Body of pancreas (tissue), 4 donors: Measurements from ENCODE around the gene ADARB1. TPM values are rescaled to one million over a fixed set of nuclear protein-coding genes. Genes with fewer than 3 reads are reported as not detected.
A peak's percentile ranks its signal among the peaks of the same experiment; 100 is the strongest.

Experiments
- ATAC-seq: fragments of 150-250 bp; one replicate; pipeline ENCODE4 v1.9.1; 2016
- DNase-seq, 4 donors: peaks; one replicate each; pipeline ENCODE4 v3.0.0-alpha.2; 2019
- H3K27ac ChIP-seq, 4 donors: fragments of 200-600 bp; sonication (generic); 1 replicate in 3 of 4; 2 replicates in 1 of 4; pipeline versions ENCODE4 v1.5.1 to v1.6.1; 2016 to 2019; ENCODE audit warnings: mild to moderate bottlenecking in 1 of 4, mixed read lengths in 1 of 4, moderate library complexity in 1 of 4
- H3K27me3 ChIP-seq, 2 donors: fragments of 200-600 bp; sonication (generic); one replicate each; pipeline ENCODE4 v1.6.0; 2016; ENCODE audit warnings: mild to moderate bottlenecking in 1 of 2
- H3K36me3 ChIP-seq, 2 donors: fragments of 200-600 bp; sonication (generic); replicated peaks in 1 of 2; 2 replicates each; pipeline ENCODE4 v1.5.1; 2016; ENCODE audit warnings: low read depth in 2 of 2; ENCODE audit not compliant: insufficient read depth in 1 of 2
- H3K4me1 ChIP-seq: fragments of 200-600 bp; sonication (generic); one replicate; pipeline ENCODE4 v1.6.0; 2016
- H3K4me3 ChIP-seq, 2 donors: fragments of 200-600 bp; sonication (generic); 1 replicate in 1 of 2; 2 replicates in 1 of 2; pipeline ENCODE4 v1.5.1; 2016 to 2019
- H3K9me3 ChIP-seq, 3 donors: fragments of 200-600 bp; sonication (generic); 1 replicate in 2 of 3; 2 replicates in 1 of 3; pipeline ENCODE4 v1.5.1; 2016
- POLR2A ChIP-seq, 3 donors: fragments of 450-650 bp; IDR thresholded peaks; one replicate each; pipeline ENCODE4 v1.6.1; 2016; ENCODE audit warnings: antibody characterized with exemption in 3 of 3, mild to moderate bottlenecking in 2 of 3
- WGBS, 2 donors: methylation state at CpG; one replicate each; pipeline ENCODE4 v1.1.5; 2017; 5-methylcytosine and 5-hydroxymethylcytosine counted together
- intact Hi-C: fragments of 100-400 bp; cut with DNase I; formaldehyde crosslinking; loops from one replicate; pipeline ENCODE4 v1.15.1; 2023
- total RNA-seq, 2 donors: library from RNA; depleted of rRNA; stranded (reverse); fragments of >200 nt; gene quantifications; one replicate each; pipeline ENCODE4 v1.1.0, GENCODE V29; 2016
- TF ChIP-seq, protein P1 (sequence below), 7 experiments: fragments of 450-650 bp in 4 of 7; fragments of 200-600 bp in 3 of 7; sonication (generic) in 3 of 7; IDR thresholded peaks; one replicate each; pipeline ENCODE4 v1.5.1; 2016 to 2019; ENCODE audit warnings: antibody characterized with exemption in 7 of 7

ADARB1 gene
- total RNA-seq, 2 donors from 2014 or later: 11.4 to 11.5 TPM

DNA sequence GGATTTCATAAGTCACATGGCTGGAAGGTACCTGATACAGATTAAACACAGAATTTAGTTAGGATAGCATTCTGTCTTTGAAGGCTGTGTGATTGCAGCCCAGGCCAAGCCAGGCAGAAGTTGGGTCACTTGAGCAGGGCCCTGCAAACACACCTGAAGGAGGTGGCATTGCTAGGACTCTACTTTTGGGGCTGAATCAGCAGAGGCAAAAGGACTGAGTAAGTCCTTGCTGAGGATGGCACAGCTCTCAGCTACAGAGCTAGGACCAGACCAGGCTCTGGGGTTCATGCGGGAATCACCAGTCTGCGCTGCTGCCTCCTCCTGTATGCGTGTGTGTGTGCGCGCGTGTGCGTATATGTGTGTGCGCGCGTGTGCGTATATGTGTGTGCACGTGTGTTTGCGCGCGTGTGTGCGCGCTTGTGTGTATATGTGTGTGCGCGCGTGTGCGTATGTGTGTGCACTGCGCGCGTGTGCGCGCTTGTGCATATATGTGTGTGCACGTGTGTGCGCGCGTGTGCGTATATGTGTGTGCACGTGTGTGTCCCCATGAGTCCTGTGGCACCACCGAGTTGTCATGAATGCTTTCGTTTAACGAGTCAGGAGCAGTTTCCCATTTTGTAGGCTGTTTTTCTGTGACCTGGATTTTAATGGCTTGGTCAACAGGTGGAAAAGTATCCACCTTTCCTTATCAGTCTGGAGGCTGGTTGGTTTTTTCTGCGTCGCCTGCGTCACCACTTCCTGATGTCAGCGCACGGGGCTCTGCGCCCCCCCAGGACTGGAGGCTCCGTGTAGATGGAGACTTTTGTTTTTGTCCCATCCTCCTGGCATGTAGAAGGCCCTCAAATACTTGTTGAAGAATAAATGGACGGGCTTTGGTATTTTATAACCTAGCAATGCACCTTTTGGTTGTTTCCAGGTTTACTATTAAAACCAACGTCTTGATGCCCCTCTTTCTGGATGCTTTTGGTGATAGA is 34.7 kb downstream of the ADARB1 start:
- intact Hi-C loops: no loop called here
- Histone ChIP-seq H3K4me3 (no peak overlapping the region), H3K27ac (no peak overlapping the region), H3K9me3 (no peaks in the 10 kb centered on the region), H3K27me3 (no peaks in the 10 kb centered on the region), H3K36me3 (no peaks in the 10 kb centered on the region), H3K4me1 (peaks cover 8% of the 10 kb centered on the region)
- WGBS, 2 donors: 87 to 91% methylated on average over 44 of the region's 44 CpGs
- no peak for TF ChIP-seq POLR2A (IDR thresholded peaks at IDR 0.05)
- no peak for ATAC-seq
- DNase-seq: no peak

DNA sequence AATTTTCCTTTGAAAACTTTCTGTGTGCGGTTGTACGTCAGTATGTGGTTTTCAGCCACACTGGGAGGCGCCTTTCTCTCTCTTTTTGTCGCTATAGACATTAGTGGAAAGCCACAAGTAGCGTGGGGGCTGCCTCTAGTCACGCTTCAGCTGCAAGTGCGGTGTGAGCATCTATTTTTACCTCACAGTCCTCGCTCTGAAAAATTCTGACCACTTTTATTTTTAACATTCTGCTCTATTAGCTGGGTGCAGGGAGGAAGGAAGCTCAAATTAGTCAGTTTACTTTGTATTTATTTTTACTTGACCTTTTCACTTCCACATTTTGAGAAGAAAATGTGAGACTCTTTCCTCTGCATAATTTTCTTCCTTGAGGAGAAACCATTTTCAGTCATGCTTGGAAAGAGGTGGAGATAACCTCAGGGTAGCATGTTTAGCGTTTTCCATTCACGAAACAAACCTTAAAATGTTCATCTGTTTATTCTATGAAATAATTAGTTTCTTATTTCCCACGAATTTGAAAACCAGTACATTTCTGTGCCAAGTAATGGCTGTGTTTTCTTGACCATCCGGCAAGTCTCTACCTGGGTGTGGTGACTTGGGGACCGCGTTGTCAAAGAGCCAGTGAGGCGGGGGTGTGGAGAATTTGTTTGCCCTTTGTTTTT is 35.6 kb downstream of the ADARB1 start:
- no peaks in the 10 kb centered on the region for H3K27me3 ChIP-seq
- ATAC-seq: no peak
- no peaks in the 10 kb centered on the region for H3K36me3 ChIP-seq
- H3K27ac ChIP-seq: no peak overlapping the region
- intact Hi-C loops: no loop called here
- no peaks in the 10 kb centered on the region for H3K4me1 ChIP-seq
- peak in 1 of 4 donors; percentile 36 for DNase-seq
- no peaks in the 10 kb centered on the region for H3K9me3 ChIP-seq
- H3K4me3 ChIP-seq: no peak overlapping the region
- TF ChIP-seq, protein P1, sequence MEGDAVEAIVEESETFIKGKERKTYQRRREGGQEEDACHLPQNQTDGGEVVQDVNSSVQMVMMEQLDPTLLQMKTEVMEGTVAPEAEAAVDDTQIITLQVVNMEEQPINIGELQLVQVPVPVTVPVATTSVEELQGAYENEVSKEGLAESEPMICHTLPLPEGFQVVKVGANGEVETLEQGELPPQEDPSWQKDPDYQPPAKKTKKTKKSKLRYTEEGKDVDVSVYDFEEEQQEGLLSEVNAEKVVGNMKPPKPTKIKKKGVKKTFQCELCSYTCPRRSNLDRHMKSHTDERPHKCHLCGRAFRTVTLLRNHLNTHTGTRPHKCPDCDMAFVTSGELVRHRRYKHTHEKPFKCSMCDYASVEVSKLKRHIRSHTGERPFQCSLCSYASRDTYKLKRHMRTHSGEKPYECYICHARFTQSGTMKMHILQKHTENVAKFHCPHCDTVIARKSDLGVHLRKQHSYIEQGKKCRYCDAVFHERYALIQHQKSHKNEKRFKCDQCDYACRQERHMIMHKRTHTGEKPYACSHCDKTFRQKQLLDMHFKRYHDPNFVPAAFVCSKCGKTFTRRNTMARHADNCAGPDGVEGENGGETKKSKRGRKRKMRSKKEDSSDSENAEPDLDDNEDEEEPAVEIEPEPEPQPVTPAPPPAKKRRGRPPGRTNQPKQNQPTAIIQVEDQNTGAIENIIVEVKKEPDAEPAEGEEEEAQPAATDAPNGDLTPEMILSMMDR (IDR thresholded peaks at IDR 0.05): no peak
- TF ChIP-seq POLR2A (IDR thresholded peaks at IDR 0.05): no peak
- WGBS, 2 donors: 60 to 79% methylated on average over 15 of the region's 15 CpGs

DNA sequence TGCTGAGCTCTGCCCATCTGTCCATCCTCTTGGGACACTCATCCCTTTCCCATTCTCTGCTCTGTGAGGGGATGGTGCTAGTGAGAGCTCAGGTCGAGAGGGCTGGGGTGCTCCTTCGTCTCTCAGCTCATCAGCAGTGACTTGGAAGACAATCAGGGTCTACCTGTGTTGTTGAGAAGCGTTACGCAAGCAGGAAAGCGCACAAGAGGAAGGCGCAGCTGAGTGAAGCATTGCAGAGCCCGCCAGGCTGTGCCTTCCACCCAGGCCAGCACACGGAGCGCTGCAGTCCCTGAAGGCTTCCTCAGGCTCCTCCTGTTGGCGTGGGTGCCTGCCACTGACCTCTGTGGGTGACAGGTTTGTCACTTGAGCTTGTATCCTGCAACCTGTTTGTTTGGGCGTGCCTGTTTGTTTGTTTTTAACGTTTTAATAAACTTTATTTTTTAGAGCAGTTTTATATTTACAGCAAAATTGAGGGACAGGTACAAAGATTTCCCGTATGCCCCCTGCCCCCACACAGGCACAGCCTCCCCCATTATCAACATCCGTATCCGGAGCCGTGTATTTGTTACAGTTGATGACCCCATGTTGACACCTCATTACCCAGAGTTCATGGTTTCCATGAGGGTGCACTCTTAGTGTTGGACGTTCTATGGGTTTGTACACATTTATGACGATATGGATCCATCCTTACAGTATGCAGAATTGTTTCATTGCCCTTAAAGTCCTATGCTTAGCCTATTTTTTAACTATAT is 36.7 kb downstream of the ADARB1 start:
- H3K9me3 ChIP-seq: no peaks in the 10 kb centered on the region
- TF ChIP-seq, protein P1 (IDR thresholded peaks at IDR 0.05): no peak
- TF ChIP-seq POLR2A (IDR thresholded peaks at IDR 0.05): no peak
- 74 to 79% methylated on average over 17 to 18 of the region's 18 CpGs for WGBS, 2 donors

DNA sequence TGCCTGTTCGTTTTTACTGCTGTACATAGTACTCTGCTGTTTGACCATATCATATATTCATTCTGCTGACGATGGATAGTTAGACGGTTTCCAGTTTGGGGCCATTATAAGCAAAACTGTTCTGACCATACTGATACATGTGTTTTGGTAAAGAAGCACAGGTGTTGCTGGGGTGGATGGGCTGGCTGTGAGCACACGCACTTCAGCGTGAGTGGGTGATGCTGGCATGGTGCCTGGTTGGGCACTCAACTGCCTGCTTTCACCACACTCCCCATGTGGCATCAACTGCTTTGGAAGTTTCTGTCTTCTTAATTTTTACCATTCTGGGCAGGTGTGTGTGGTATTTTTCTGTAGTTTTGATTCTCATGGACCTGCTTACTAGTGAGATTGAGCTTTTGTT is 37.3 kb downstream of the ADARB1 start:
- DNase-seq: no peak
- intact Hi-C loops: no loop called here
- H3K27me3 ChIP-seq: no peaks in the 10 kb centered on the region
- ATAC-seq: no peak
- TF ChIP-seq, protein P1 (IDR thresholded peaks at IDR 0.05): no peak
- no peak for TF ChIP-seq POLR2A (IDR thresholded peaks at IDR 0.05)
- no peak overlapping the region for H3K27ac ChIP-seq
- WGBS, 2 donors: 64 to 80% methylated on average over 5 of the region's 5 CpGs
- H3K36me3 ChIP-seq: no peaks in the 10 kb centered on the region
- H3K4me3 ChIP-seq: no peak overlapping the region
- H3K9me3 ChIP-seq: no peaks in the 10 kb centered on the region
- H3K4me1 ChIP-seq: no peaks in the 10 kb centered on the region

More for the DNA sequence above, 36.7 kb downstream of the ADARB1 start:
- H3K36me3 ChIP-seq: no peaks in the 10 kb centered on the region
- H3K27me3 ChIP-seq: no peaks in the 10 kb centered on the region
- DNase-seq (no peak), ATAC-seq (no peak)
- no peak overlapping the region for H3K4me3 ChIP-seq
- intact Hi-C loops: no loop called here
- H3K27ac ChIP-seq: no peak overlapping the region
- no peaks in the 10 kb centered on the region for H3K4me1 ChIP-seq

DNA sequence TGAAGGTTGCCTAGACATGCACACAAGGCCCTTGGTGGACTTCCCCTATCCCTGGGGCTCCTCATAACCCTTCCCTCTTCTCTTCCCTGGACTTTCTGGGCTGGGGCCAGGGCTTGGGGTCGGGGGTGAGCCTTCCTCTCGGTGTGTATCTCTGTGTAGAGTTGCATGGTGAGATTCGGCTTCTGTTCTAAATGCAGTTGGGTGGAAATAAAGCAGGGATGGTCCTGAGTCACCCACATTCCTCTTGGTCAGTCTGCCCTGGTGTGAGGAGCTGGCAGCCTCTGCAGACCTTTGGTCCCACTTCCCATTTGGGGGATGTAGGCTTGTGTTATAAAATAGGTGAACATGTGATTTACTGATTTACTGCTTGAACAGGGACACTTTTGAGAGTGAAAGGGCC is 38.0 kb downstream of the ADARB1 start:
- Histone ChIP-seq H3K9me3 (no peaks in the 10 kb centered on the region), H3K36me3 (no peaks in the 10 kb centered on the region), H3K4me3 (no peak overlapping the region), H3K27me3 (no peaks in the 10 kb centered on the region), H3K27ac (no peak overlapping the region), H3K4me1 (no peaks in the 10 kb centered on the region)
- TF ChIP-seq, protein P1 (IDR thresholded peaks at IDR 0.05): no peak
- no peak for TF ChIP-seq POLR2A (IDR thresholded peaks at IDR 0.05)
- WGBS, 2 donors: 86 to 88% methylated on average over 2 to 3 of the region's 3 CpGs
- ATAC-seq (no peak), DNase-seq (no peak)
- intact Hi-C loops: no loop called here
